Measurements from ENCODE around the gene ZNF594.

GRCh38 chr17:5194346-5194745 lies 2.7 kb upstream of the ZNF594 start:
- no peak for TF ChIP-seq POLR2AphosphoS5 (IDR thresholded peaks at IDR 0.05; ENCODE audit: insufficient read depth, low read depth, low read length)
- no peak for TF ChIP-seq EZH2 (IDR thresholded peaks at IDR 0.05; ENCODE audit: borderline replicate concordance, low read depth, low read length, severe bottlenecking)
- TF ChIP-seq CTCF (IDR thresholded peaks at IDR 0.05; ENCODE audit: extremely low read depth in 1 of 2, insufficient read depth in 1 of 2, low read depth in 1 of 2, low read length in 2 of 2), result no peak

All from endothelial cell of umbilical vein (primary cell).